HepG2 (cell line): Measurements from ENCODE around the gene SLC25A11. TPM values are rescaled to one million over a fixed set of nuclear protein-coding genes. Genes with fewer than 3 reads are reported as not detected.

Source experiments
- AGO2 ChIP-seq: fragments of 200-400 bp; formaldehyde crosslinking; optimal IDR thresholded peaks from 2 replicates; pipeline ENCODE3; 2017; ENCODE audit warnings: mild to moderate bottlenecking, low read depth, low read length, moderate library complexity
- ISL2 ChIP-seq: sonication (generic); formaldehyde crosslinking; IDR thresholded peaks from 2 replicates; pipeline ENCODE4 v1.5.0; 2020; ENCODE audit warnings: missing genetic modification reagents
- ZEB1 ChIP-seq: IDR thresholded peaks from 2 replicates; pipeline ENCODE4 v1.6.1; 2012; ENCODE audit warnings: mild to moderate bottlenecking, low read depth, inconsistent platforms; ENCODE audit not compliant: insufficient replicate concordance
- polyA plus RNA-seq, 8 experiments: library from polyadenylated mRNA; depleted of rRNA in 3 of 8; stranded (reverse) in 7 of 8; unstranded in 1 of 8; fragments of >200 nt; fragmentation: Illumina TruSeq in 4 of 8; extraction: Trizol in 4 of 8; gene quantifications; 2 replicates each; pipeline versions ENCODE4 v1.2.1 to v1.2.3, GENCODE V29; 2011 to 2016; ENCODE audit warnings: low read depth in 4 of 8, missing spikeins in 1 of 8, mixed read lengths in 1 of 8; ENCODE audit not compliant: insufficient read depth in 1 of 8
- total RNA-seq, 5 experiments: library from RNA; depleted of rRNA; stranded (reverse); fragments of >200 nt; fragmentation: Illumina TruSeq; extraction: Trizol; gene quantifications; 2 replicates each; pipeline ENCODE4 v1.2.3, GENCODE V29; 2016; ENCODE audit warnings: low read depth in 1 of 5
- TF ChIP-seq, protein P1 (sequence below): IDR thresholded peaks from 2 replicates; pipeline ENCODE4 v1.6.1; 2012; ENCODE audit warnings: low read length, improper control_type of control experiment
- TF ChIP-seq, protein P2 (sequence below): sonication (generic); formaldehyde crosslinking; IDR thresholded peaks from 2 replicates; pipeline ENCODE4 v1.4.0; 2020; ENCODE audit warnings: missing genetic modification reagents

The SLC25A11 gene
- total and polyA plus RNA-seq, 2 of the 13 experiments (the other 11 are each of a cell fraction or from before 2014, with no cell fraction given) = 35.4 to 47.2 TPM

DNA sequence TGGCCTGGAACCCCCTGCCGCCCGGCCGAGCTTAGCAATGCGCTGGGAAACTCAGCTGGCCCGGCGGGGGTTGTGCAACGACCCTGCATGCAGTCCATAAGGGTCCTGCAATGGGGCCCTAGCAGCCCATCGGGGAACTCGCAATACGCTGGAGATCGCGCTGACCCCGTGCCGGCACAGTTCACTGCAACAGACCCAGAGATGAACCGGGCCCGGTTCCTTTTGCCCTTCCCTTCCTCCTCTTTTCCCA lies 375 bp downstream of the SLC25A11 start (continued):
- TF ChIP-seq, protein P1, sequence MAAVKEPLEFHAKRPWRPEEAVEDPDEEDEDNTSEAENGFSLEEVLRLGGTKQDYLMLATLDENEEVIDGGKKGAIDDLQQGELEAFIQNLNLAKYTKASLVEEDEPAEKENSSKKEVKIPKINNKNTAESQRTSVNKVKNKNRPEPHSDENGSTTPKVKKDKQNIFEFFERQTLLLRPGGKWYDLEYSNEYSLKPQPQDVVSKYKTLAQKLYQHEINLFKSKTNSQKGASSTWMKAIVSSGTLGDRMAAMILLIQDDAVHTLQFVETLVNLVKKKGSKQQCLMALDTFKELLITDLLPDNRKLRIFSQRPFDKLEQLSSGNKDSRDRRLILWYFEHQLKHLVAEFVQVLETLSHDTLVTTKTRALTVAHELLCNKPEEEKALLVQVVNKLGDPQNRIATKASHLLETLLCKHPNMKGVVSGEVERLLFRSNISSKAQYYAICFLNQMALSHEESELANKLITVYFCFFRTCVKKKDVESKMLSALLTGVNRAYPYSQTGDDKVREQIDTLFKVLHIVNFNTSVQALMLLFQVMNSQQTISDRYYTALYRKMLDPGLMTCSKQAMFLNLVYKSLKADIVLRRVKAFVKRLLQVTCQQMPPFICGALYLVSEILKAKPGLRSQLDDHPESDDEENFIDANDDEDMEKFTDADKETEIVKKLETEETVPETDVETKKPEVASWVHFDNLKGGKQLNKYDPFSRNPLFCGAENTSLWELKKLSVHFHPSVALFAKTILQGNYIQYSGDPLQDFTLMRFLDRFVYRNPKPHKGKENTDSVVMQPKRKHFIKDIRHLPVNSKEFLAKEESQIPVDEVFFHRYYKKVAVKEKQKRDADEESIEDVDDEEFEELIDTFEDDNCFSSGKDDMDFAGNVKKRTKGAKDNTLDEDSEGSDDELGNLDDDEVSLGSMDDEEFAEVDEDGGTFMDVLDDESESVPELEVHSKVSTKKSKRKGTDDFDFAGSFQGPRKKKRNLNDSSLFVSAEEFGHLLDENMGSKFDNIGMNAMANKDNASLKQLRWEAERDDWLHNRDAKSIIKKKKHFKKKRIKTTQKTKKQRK = no peak
- TF ChIP-seq AGO2 (peak; percentile 83), ZEB1 (peak; percentile 48), ISL2 (CRISPR knock-in tag) (peak; percentile 36; the same call in 1 of the 2 replicates)
- TF ChIP-seq, protein P2, sequence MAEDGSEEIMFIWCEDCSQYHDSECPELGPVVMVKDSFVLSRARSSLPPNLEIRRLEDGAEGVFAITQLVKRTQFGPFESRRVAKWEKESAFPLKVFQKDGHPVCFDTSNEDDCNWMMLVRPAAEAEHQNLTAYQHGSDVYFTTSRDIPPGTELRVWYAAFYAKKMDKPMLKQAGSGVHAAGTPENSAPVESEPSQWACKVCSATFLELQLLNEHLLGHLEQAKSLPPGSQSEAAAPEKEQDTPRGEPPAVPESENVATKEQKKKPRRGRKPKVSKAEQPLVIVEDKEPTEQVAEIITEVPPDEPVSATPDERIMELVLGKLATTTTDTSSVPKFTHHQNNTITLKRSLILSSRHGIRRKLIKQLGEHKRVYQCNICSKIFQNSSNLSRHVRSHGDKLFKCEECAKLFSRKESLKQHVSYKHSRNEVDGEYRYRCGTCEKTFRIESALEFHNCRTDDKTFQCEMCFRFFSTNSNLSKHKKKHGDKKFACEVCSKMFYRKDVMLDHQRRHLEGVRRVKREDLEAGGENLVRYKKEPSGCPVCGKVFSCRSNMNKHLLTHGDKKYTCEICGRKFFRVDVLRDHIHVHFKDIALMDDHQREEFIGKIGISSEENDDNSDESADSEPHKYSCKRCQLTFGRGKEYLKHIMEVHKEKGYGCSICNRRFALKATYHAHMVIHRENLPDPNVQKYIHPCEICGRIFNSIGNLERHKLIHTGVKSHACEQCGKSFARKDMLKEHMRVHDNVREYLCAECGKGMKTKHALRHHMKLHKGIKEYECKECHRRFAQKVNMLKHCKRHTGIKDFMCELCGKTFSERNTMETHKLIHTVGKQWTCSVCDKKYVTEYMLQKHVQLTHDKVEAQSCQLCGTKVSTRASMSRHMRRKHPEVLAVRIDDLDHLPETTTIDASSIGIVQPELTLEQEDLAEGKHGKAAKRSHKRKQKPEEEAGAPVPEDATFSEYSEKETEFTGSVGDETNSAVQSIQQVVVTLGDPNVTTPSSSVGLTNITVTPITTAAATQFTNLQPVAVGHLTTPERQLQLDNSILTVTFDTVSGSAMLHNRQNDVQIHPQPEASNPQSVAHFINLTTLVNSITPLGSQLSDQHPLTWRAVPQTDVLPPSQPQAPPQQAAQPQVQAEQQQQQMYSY = 0 out of 2 replicates have a peak, but pooled peaks have one; percentile 45
